Measurements from ENCODE around the gene SHISA7. TPM values are rescaled to one million over a fixed set of nuclear protein-coding genes. Genes with fewer than 3 reads are reported as not detected.
"Not testable (repeated sequence)": the region's sequence is repeated elsewhere in the genome, so short reads cannot be mapped to it uniquely, and the experiment has no call there.

The SHISA7 gene
- total RNA-seq, 1 experiment from 2014 or later, result not detected

DNA sequence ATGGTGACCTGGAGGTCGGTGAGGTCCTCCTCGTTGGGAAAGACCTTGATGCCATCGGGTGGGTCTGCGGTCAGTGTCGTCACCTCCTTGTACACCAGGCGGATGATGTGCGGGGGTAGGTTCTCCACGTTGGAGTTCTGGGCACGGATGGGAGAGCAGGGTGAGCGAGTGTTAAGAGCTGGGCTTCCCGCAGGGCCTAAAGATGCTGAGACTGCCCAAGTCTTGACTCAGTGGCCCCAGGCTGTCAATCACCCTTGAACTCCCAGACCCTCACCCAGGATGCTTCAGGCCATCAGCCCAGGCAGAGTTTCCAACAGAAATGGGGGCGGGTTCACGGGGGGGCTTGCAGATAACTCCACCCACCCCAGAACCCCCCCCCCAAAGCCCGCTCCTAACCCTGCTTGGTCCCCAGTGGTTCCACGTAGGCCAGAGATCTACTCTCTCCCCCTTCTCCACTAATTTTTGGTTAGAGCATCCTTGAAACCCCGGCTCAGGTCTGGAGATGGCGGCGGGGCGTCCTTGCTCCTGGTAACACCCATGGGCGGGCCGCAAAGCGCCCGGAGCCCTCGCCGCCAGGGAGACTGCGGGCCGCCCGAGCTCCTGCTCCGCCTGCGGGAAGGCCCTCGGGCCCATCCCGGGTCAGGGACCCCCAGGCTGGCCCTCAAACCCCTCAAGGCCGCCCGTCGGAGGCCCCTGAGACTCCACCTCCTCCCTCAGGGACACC lies 36.1 kb downstream of the SHISA7 start:
- Histone ChIP-seq H3K27me3 (no peaks in the 10 kb centered on the region), H3K9me3 (replicated peaks) (0 out of 2 replicates have a peak, but pooled peaks cover 4% of the 10 kb centered on the region), H3K4me1 (peaks cover 3% of the 10 kb centered on the region; the same call in 1 of the 2 replicates), H3K4me3 (peak overlapping the region; percentile 95), H3K36me3 (peaks cover 40% of the 10 kb centered on the region), H3K27ac (peak overlapping the region; percentile 98)
- no peak for DNase-seq

DNA sequence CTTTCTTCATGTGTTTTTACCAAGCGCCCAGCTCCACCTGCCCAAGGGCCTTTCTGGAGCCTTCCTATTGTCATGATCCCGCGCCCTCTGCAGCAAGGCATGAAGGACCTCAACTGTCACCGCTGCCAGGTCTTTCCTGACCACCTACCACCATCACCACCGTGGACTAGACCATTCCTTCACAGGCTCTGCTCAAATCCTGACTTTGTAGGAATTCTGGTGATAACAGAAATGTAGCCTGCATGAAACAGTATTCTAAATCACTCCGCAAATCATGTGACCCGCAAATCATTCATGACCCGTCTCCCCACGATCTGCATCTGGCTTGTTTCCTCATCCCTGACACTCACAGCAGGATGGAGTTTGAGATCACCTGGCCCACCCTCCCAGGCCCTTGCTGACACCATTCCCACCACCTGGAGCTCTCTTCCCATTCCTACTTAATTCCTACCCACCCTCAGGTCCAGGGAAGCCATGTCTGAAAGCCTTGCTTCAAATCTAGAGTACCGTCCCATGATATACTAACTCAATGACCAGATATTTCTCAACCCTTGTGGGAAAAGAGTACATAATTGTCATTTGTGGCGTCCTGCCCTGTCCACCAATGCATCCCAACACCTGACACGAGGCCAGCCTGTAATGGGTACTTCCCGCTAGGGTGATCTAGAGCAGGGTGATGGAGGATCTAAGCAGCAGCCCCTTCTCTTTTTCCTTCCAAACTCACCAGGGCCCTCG lies 36.8 kb downstream of the SHISA7 start:
- Histone ChIP-seq H3K4me1 (peaks cover 3% of the 10 kb centered on the region; the same call in 1 of the 2 replicates), H3K9me3 (replicated peaks) (0 out of 2 replicates have a peak, but pooled peaks cover 4% of the 10 kb centered on the region), H3K27ac (no peak overlapping the region), H3K36me3 (peaks cover 45% of the 10 kb centered on the region), H3K4me3 (peak overlapping the region; percentile 95), H3K27me3 (no peaks in the 10 kb centered on the region)
- DNase-seq, result no peak

- peaks cover 49% of the 10 kb centered on the region for H3K36me3 ChIP-seq
- H3K4me3 ChIP-seq, result peak overlapping the region; percentile 95
- peaks cover 3% of the 10 kb centered on the region; the same call in 1 of the 2 replicates for H3K4me1 ChIP-seq
- no peak for DNase-seq
- no peak overlapping the region for H3K27ac ChIP-seq
- H3K27me3 ChIP-seq, result no peaks in the 10 kb centered on the region
- 0 out of 2 replicates have a peak, but pooled peaks cover 4% of the 10 kb centered on the region for H3K9me3 ChIP-seq (replicated peaks)
These were observed 37.5 kb downstream of the SHISA7 start for GRCh38 chr19:55405638-55406037.

- no peak overlapping the region for H3K27ac ChIP-seq
- H3K4me1 ChIP-seq, result no peaks in the 10 kb centered on the region; the same call in 1 of the 2 replicates
- no peaks in the 10 kb centered on the region for H3K27me3 ChIP-seq
- peaks cover 56% of the 10 kb centered on the region for H3K36me3 ChIP-seq
- no peak for DNase-seq
- no peak overlapping the region for H3K4me3 ChIP-seq
- no peaks in the 10 kb centered on the region for H3K9me3 ChIP-seq (replicated peaks)
These were observed 40.6 kb downstream of the SHISA7 start for GRCh38 chr19:55402509-55402908.

DNA sequence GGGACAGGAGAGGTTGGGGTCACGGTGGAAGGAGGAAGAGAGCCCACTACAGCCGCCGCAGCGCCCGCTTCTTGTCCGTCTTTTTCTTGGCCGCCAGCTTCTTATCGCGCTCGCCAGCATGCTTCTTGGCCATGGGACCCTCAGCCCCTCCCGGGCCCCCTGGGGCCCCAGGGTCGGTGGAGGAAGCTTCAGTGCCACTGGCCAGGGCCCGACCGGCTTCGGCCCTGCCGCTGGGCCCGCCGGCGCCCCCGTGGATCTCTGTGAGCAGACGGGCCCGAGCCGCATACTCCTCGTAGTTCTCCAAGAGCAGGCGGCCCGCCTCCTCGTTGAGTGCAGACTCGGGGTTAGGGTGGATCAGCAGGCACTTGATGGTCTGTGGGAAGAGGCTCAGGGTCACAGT lies 41.7 kb downstream of the SHISA7 start:
- peaks cover 51% of the 10 kb centered on the region for H3K36me3 ChIP-seq
- H3K4me3 ChIP-seq; DNase-seq; H3K9me3 ChIP-seq (replicated peaks); H3K27me3 ChIP-seq; H3K27ac ChIP-seq; H3K4me1 ChIP-seq: not testable (repeated sequence)

- no peak for DNase-seq
- no peak overlapping the region for H3K4me3 ChIP-seq
- H3K36me3 ChIP-seq, result peaks cover 42% of the 10 kb centered on the region
- H3K9me3 ChIP-seq (replicated peaks), result no peaks in the 10 kb centered on the region
- H3K27me3 ChIP-seq, result no peaks in the 10 kb centered on the region
- no peaks in the 10 kb centered on the region for H3K4me1 ChIP-seq
- no peak overlapping the region for H3K27ac ChIP-seq
These were observed 42.6 kb downstream of the SHISA7 start for GRCh38 chr19:55400281-55401087.

DNA sequence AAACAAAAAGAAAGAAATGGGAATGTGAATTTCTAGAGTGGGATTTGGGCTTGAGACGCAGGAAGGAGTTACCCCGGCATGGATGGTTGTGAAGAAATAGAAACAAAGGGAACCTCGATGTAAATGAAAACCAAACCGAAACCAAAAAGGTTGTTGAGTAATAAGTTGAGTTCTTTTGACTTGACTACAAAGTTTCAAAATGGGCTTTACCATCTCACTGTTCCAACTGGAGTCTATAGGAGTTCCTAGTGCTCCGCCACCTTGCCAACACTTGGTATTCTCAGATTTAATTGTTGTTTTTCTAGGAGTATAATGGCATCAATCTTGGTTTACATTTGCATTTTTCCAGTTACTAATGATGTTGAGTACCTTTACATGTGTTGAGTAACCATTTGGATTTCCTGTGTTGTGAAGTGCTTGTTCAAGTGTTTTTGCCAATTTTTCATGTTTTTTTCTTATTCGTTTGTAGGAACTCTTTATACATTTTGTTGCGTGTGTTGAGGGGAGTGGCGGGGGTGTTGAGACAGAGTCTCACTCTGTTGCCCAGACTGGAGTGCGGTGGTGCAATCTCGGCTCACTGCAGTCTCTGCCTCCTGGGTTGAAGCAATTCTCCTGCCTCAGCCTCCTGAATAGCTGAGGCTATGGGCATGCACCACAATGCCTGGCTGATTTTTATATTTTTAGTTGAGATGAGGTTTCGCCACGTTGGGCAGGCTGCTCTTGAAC lies 44.7 kb downstream of the SHISA7 start:
- Histone ChIP-seq H3K4me1 (no peaks in the 10 kb centered on the region), H3K27ac (no peak overlapping the region)
- DNase-seq, result no peak

DNA sequence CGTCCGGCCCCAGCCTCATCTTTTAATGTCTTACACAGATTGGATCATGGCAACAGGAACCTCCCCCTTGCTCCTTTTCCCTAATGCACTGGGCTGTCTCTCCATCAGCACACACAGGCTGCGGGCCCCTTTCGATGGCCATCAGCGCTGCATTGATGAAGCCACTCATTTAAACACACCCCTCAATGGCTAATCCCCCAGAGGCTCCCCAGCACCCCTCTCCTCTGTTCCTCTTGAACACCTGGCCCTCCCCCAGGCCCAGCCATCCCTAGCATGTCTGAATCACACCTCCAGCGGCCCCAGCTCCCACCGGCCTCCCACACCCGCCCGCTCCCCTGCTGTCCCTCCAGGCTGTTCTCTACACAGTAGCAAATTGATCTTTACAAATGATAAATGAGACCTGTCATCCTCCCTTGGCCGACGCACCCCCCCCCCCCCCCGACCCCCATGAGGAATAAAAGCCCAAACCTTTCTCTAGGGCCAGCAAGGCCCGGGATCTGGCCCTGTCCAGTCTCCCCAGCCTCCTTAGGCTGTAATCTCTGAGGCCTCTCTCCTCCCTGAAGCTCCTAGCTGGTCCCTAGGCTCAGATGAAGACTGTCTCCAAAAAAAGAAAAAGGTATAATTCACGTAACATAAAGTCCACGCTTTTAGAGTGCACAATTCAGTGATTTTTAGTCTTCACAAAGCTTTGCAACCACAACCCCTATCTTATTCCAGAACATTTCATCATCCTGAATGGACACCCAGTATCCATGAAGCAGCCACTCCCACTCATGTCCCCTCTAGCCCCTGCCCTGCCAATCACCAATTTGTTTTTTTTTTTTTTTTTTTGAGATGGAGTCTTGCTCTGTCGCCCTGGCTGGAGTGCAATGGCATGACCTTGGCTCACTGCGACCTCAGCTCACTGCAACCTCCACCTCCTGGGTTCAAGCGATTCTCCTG lies 50.0 kb downstream of the SHISA7 start:
- Histone ChIP-seq H3K27me3 (no peaks in the 10 kb centered on the region), H3K9me3 (replicated peaks) (no peaks in the 10 kb centered on the region), H3K4me1 (peaks cover 3% of the 10 kb centered on the region; the same call in 1 of the 2 replicates), H3K4me3 (no peak overlapping the region), H3K27ac (no peak overlapping the region), H3K36me3 (peaks cover 23% of the 10 kb centered on the region)
- no peak for DNase-seq

More for the DNA sequence above, 44.7 kb downstream of the SHISA7 start:
- peaks cover 28% of the 10 kb centered on the region for H3K36me3 ChIP-seq
- no peak overlapping the region for H3K4me3 ChIP-seq
- no peaks in the 10 kb centered on the region for H3K9me3 ChIP-seq (replicated peaks)
- no peaks in the 10 kb centered on the region for H3K27me3 ChIP-seq

GRCh38 chr19:55391702-55392615 lies 51.1 kb downstream of the SHISA7 start:
- Histone ChIP-seq H3K27me3 (no peaks in the 10 kb centered on the region), H3K4me3 (no peak overlapping the region), H3K4me1 (peaks cover 15% of the 10 kb centered on the region), H3K27ac (no peak overlapping the region), H3K9me3 (replicated peaks) (no peaks in the 10 kb centered on the region), H3K36me3 (peaks cover 35% of the 10 kb centered on the region)
- no peak for DNase-seq

DNA sequence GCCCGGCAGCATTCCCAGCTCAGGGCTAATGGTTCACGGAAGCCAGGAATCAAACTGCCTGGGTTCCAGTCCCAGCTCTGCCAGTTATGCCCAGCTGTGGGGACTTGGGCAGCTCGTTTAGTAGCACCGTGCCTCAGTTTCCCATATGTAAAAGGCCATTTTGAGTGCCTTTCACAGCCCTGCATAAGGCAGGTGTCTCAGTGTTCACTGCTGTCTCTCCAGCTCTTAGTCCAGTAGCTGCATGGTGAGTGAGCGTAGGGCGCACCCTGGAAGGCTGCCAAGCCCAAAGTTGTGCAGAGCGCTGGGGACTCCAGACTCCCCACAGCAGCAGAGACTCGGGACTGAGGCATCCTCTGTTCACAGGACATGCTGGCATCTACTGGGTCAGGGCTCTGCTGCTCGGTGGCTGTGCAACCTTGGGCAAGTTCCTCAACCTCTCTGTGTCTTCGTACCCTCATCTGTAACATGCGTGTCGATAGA lies 51.9 kb downstream of the SHISA7 start:
- Histone ChIP-seq H3K4me3 (no peak overlapping the region), H3K27me3 (no peaks in the 10 kb centered on the region), H3K36me3 (peaks cover 42% of the 10 kb centered on the region), H3K9me3 (replicated peaks) (no peaks in the 10 kb centered on the region), H3K4me1 (peaks cover 17% of the 10 kb centered on the region), H3K27ac (no peak overlapping the region)
- DNase-seq, result no peak

GRCh38 chr19:55390461-55390880 lies 52.6 kb downstream of the SHISA7 start:
- Histone ChIP-seq H3K27ac (no peak overlapping the region), H3K4me3 (no peak overlapping the region), H3K4me1 (peaks cover 17% of the 10 kb centered on the region), H3K27me3 (no peaks in the 10 kb centered on the region), H3K9me3 (replicated peaks) (no peaks in the 10 kb centered on the region), H3K36me3 (peaks cover 42% of the 10 kb centered on the region)
- DNase-seq, result no peak
